ENCODE data around the gene NAV2. TPM values are rescaled to one million over a fixed set of nuclear protein-coding genes. Genes with fewer than 3 reads are reported as not detected.

The NAV2 gene
- total and polyA plus RNA-seq, 2 donors from 2014 or later: 5.9 to 37.7 TPM

GRCh38 chr11:19693146-19693545, 19.5 kb upstream of the NAV2 start:
- Histone ChIP-seq H3K36me3 (ENCODE audit: control insufficient read depth in 2 of 3, insufficient read depth in 3 of 3, low read length in 3 of 3) (no peaks in the 10 kb centered on the region), H3K27me3 (ENCODE audit: control insufficient read depth, insufficient read depth, low read length) (no peaks in the 10 kb centered on the region), H3K27ac (ENCODE audit: low read depth in 2 of 2, low read length in 2 of 2) (no peak overlapping the region), H3K9ac (ENCODE audit: low read length in 3 of 3) (no peak overlapping the region), H3K9me3 (ENCODE audit: control insufficient read depth in 2 of 3, insufficient read depth in 1 of 3, low read length in 3 of 3) (no peaks in the 10 kb centered on the region), H3K4me1 (ENCODE audit: control insufficient read depth in 2 of 3, insufficient read depth in 2 of 3, low read depth in 1 of 3, low read length in 3 of 3) (peaks cover 0 to 2% (median 0%) of the 10 kb centered on the region in 3 donors), H3K4me3 (ENCODE audit: low read length in 3 of 3) (no peak overlapping the region)
- FAIRE-seq (no peak), DNase-seq (no peak)
- intact Hi-C loops (cut with DNase I): no loop called here
- TF ChIP-seq CTCF (IDR thresholded peaks at IDR 0.05; ENCODE audit: borderline replicate concordance, extremely low read depth, insufficient read depth): no peak

DNA sequence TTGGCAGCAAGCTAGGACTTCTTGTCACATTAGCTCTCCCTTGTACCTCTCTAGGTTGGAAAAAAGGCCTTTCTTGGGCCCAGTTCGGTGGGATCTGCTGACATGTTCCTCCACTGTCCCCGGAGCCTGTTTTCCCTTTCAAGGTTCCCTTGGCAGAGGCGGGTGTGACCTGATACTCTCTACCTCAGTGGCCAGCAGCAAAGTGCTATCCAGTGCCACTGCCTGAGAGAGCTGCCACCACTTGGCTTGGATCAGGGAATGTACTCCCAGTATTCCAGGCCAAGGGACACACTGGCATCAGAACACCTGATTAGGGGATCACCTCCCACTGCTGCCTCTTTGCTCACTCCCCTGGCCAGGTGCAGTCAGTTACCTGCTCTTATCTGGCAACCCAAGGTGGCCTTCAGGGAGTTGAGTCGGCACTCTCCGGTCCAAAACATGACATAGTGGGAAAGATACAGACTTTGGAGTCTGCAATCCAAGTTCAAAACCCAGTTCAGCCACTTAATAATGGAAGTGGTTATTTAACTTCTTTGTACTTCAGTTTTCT, 17.8 kb upstream of the NAV2 start:
- no peaks in the 10 kb centered on the region for H3K9me3 ChIP-seq (ENCODE audit: control insufficient read depth in 2 of 3, insufficient read depth in 1 of 3, low read length in 3 of 3)
- no peak for FAIRE-seq

GRCh38 chr11:19696073-19696472, 16.6 kb upstream of the NAV2 start:
- DNase-seq: peak in 1 of 5 donors; percentile 21
- intact Hi-C loops (cut with DNase I): no loop called here
- Histone ChIP-seq H3K4me3 (ENCODE audit: low read length in 3 of 3) (no peak overlapping the region), H3K4me1 (ENCODE audit: control insufficient read depth in 2 of 3, insufficient read depth in 2 of 3, low read depth in 1 of 3, low read length in 3 of 3) (peaks cover 0 to 2% (median 0%) of the 10 kb centered on the region in 3 donors), H3K36me3 (ENCODE audit: control insufficient read depth in 2 of 3, insufficient read depth in 3 of 3, low read length in 3 of 3) (no peaks in the 10 kb centered on the region), H3K9ac (ENCODE audit: low read length in 3 of 3) (no peak overlapping the region), H3K9me3 (ENCODE audit: control insufficient read depth in 2 of 3, insufficient read depth in 1 of 3, low read length in 3 of 3) (no peaks in the 10 kb centered on the region), H3K27me3 (ENCODE audit: control insufficient read depth, insufficient read depth, low read length) (no peaks in the 10 kb centered on the region), H3K27ac (ENCODE audit: low read depth in 2 of 2, low read length in 2 of 2) (no peak overlapping the region)
- FAIRE-seq: no peak
- TF ChIP-seq CTCF (IDR thresholded peaks at IDR 0.05; ENCODE audit: borderline replicate concordance, extremely low read depth, insufficient read depth): no peak

More for the DNA sequence above, 17.8 kb upstream of the NAV2 start:
- no peak for TF ChIP-seq CTCF (IDR thresholded peaks at IDR 0.05; ENCODE audit: borderline replicate concordance, extremely low read depth, insufficient read depth)
- no peak for DNase-seq
- H3K4me1 ChIP-seq (ENCODE audit: control insufficient read depth in 2 of 3, insufficient read depth in 2 of 3, low read depth in 1 of 3, low read length in 3 of 3): peaks cover 0 to 2% (median 0%) of the 10 kb centered on the region in 3 donors
- no peak overlapping the region for H3K4me3 ChIP-seq (ENCODE audit: low read length in 3 of 3)
- H3K27me3 ChIP-seq (ENCODE audit: control insufficient read depth, insufficient read depth, low read length): no peaks in the 10 kb centered on the region
- intact Hi-C loops (cut with DNase I): no loop called here
- H3K27ac ChIP-seq (ENCODE audit: low read depth in 2 of 2, low read length in 2 of 2): no peak overlapping the region
- no peak overlapping the region for H3K9ac ChIP-seq (ENCODE audit: low read length in 3 of 3)
- no peaks in the 10 kb centered on the region for H3K36me3 ChIP-seq (ENCODE audit: control insufficient read depth in 2 of 3, insufficient read depth in 3 of 3, low read length in 3 of 3)

- DNase-seq (no peak), FAIRE-seq (no peak)
- H3K9ac ChIP-seq (ENCODE audit: low read length in 3 of 3): no peak overlapping the region
- H3K36me3 ChIP-seq (ENCODE audit: control insufficient read depth in 2 of 3, insufficient read depth in 3 of 3, low read length in 3 of 3): no peaks in the 10 kb centered on the region
- no peaks in the 10 kb centered on the region for H3K27me3 ChIP-seq (ENCODE audit: control insufficient read depth, insufficient read depth, low read length)
- intact Hi-C loops (cut with DNase I): no loop called here
- TF ChIP-seq CTCF (IDR thresholded peaks at IDR 0.05; ENCODE audit: borderline replicate concordance, extremely low read depth, insufficient read depth): no peak
- peaks cover 0 to 2% (median 0%) of the 10 kb centered on the region in 3 donors for H3K4me1 ChIP-seq (ENCODE audit: control insufficient read depth in 2 of 3, insufficient read depth in 2 of 3, low read depth in 1 of 3, low read length in 3 of 3)
- no peak overlapping the region for H3K27ac ChIP-seq (ENCODE audit: low read depth in 2 of 2, low read length in 2 of 2)
- H3K4me3 ChIP-seq (ENCODE audit: low read length in 3 of 3): no peak overlapping the region
- H3K9me3 ChIP-seq (ENCODE audit: control insufficient read depth in 2 of 3, insufficient read depth in 1 of 3, low read length in 3 of 3): no peaks in the 10 kb centered on the region
Observed at GRCh38 chr11:19696904-19697303, 15.7 kb upstream of the NAV2 start.

All from kidney (tissue), 14 donors.